H1 (cell line): Measurements from ENCODE around the gene PDCD10. TPM values are rescaled to one million over a fixed set of nuclear protein-coding genes. Genes with fewer than 3 reads are reported as not detected.

ENCODE experiments used
- CTCF ChIA-PET: fragments of 300-600 bp; sonication (Branson Sonifier 250); formaldehyde crosslinking; loops from one replicate; lab custom pipeline; 2021; ENCODE audit not compliant: partially characterized antibody; lab: Charles Lee
- POLR2A ChIA-PET: fragments of 300-600 bp; sonication (Branson Sonifier 250); formaldehyde crosslinking; loops from one replicate; lab custom pipeline; 2021; ENCODE audit warnings: inconsistent platforms; ENCODE audit not compliant: partially characterized antibody; lab: Charles Lee
- DNase-seq, 2 experiments: peaks; one replicate each; pipeline versions ENCODE4 v3.0.0 to v3.0.0-alpha.2; 2010 to 2022; ENCODE audit warnings: low spot score in 2 of 2, low read depth in 1 of 2, mixed read lengths in 1 of 2
- FAIRE-seq: peaks from 2 replicates; lab custom pipeline; 2011; peaks lifted over from hg19 to GRCh38; lab: Jason Lieb, UNC
- H2AFZ ChIP-seq: 2 replicates; pipeline ENCODE4 v1.8.1; 2012; ENCODE audit warnings: low read length, inconsistent platforms
- H2AK5ac ChIP-seq: 2 replicates; pipeline ENCODE4 v1.6.1; 2013; ENCODE audit warnings: low read depth, low read length
- H2BK120ac ChIP-seq: replicated peaks from 2 replicates; pipeline ENCODE3; 2013; ENCODE audit warnings: low read depth, low read length, inconsistent platforms
- H2BK12ac ChIP-seq: 2 replicates; pipeline ENCODE4 v1.6.1; 2013; ENCODE audit warnings: low read depth, low read length
- H2BK15ac ChIP-seq: 2 replicates; pipeline ENCODE4 v1.6.1; 2013; ENCODE audit warnings: low read length
- H2BK20ac ChIP-seq: 2 replicates; pipeline ENCODE4 v1.6.1; 2013; ENCODE audit warnings: low read length
- H2BK5ac ChIP-seq: 2 replicates; pipeline ENCODE4 v1.6.1; 2013; ENCODE audit warnings: low read depth, low read length
- H3K14ac ChIP-seq: 2 replicates; pipeline ENCODE4 v1.6.1; 2013; ENCODE audit warnings: inconsistent platforms; ENCODE audit not compliant: insufficient read length
- H3K18ac ChIP-seq: 2 replicates; pipeline ENCODE4 v1.6.1; 2013; ENCODE audit warnings: low read length; ENCODE audit errors: extremely low read depth
- H3K23ac ChIP-seq: 2 replicates; pipeline ENCODE4 v1.6.1; 2013; ENCODE audit warnings: inconsistent platforms; ENCODE audit not compliant: insufficient read length
- H3K23me2 ChIP-seq: 2 replicates; pipeline ENCODE4 v1.6.1; 2013; ENCODE audit warnings: low read depth, low read length
- H3K27ac ChIP-seq: 2 replicates; pipeline ENCODE4 v1.6.1; 2011; ENCODE audit warnings: low read depth, low read length, inconsistent platforms
- H3K27me3 ChIP-seq, 4 experiments: replicated peaks in 1 of 4; 1 replicate in 1 of 4; 2 replicates in 3 of 4; pipeline versions ENCODE4 v1.6.1 to v1.8.1; 2011 to 2013; ENCODE audit warnings: low read length in 3 of 4, mild to moderate bottlenecking in 3 of 4, inconsistent platforms in 2 of 4, mixed read lengths in 2 of 4, moderate library complexity in 1 of 4; ENCODE audit not compliant: control insufficient read depth in 3 of 4, insufficient read depth in 3 of 4; ENCODE audit errors: extremely low read depth in 1 of 4
- H3K36me3 ChIP-seq, 4 experiments: 2 replicates each; pipeline versions ENCODE4 v1.6.1 to v1.8.1; 2011 to 2013; ENCODE audit warnings: mild to moderate bottlenecking in 4 of 4, low read length in 3 of 4, moderate library complexity in 2 of 4, control low read depth in 1 of 4, inconsistent platforms in 1 of 4; ENCODE audit not compliant: insufficient read depth in 4 of 4, control insufficient read depth in 2 of 4
- H3K4ac ChIP-seq: replicated peaks from 2 replicates; pipeline ENCODE3; 2013; ENCODE audit warnings: low read length, low read depth, mixed read lengths, inconsistent platforms; ENCODE audit not compliant: insufficient read length
- H3K4me1 ChIP-seq, 4 experiments: replicated peaks in 1 of 4; 1 replicate in 1 of 4; 2 replicates in 3 of 4; pipeline versions ENCODE4 v1.6.1 to v1.8.1; 2011 to 2013; ENCODE audit warnings: low read length in 3 of 4, inconsistent platforms in 2 of 4, mixed read lengths in 1 of 4; ENCODE audit not compliant: insufficient read depth in 4 of 4, control insufficient read depth in 3 of 4
- H3K4me2 ChIP-seq, 2 experiments: 2 replicates each; pipeline versions ENCODE4 v1.6.1 to v1.8.1; 2011 to 2013; ENCODE audit warnings: low read depth in 2 of 2, low read length in 2 of 2, control low read depth in 1 of 2, inconsistent platforms in 1 of 2, mild to moderate bottlenecking in 1 of 2; ENCODE audit not compliant: insufficient read depth in 1 of 2
- H3K4me3 ChIP-seq, 4 experiments: fragments of 200-600, 300-600 bp in 1 of 4; sonication (generic), shearing (Covaris generic), sonication (Bioruptor Twin) in 1 of 4; 2 replicates each; pipeline versions ENCODE4 v1.5.1 to v1.8.1; 2011 to 2016; ENCODE audit warnings: low read length in 4 of 4, low read depth in 3 of 4, control low read depth in 2 of 4, inconsistent platforms in 2 of 4, mild to moderate bottlenecking in 2 of 4, mixed read lengths in 1 of 4, moderate library complexity in 1 of 4; ENCODE audit not compliant: insufficient read depth in 2 of 4; ENCODE audit errors: extremely low read depth in 1 of 4
- H3K56ac ChIP-seq: replicated peaks from 2 replicates; pipeline ENCODE3; 2013; ENCODE audit warnings: low read depth, mild to moderate bottlenecking, mixed read lengths, low read length, inconsistent platforms; ENCODE audit not compliant: insufficient read length
- H3K79me1 ChIP-seq: 2 replicates; pipeline ENCODE4 v1.6.1; 2013; ENCODE audit warnings: low read depth, low read length, control low read depth
- H3K79me2 ChIP-seq, 2 experiments: 2 replicates each; pipeline versions ENCODE4 v1.6.1 to v1.8.1; 2012 to 2013; ENCODE audit warnings: low read length in 2 of 2, mild to moderate bottlenecking in 2 of 2, inconsistent platforms in 1 of 2; ENCODE audit not compliant: insufficient read depth in 2 of 2, control insufficient read depth in 1 of 2
- H3K9ac ChIP-seq, 4 experiments: replicated peaks in 1 of 4; 1 replicate in 1 of 4; 2 replicates in 3 of 4; pipeline versions ENCODE4 v1.6.1 to v1.8.1; 2011 to 2013; ENCODE audit warnings: low read depth in 3 of 4, low read length in 3 of 4, control low read depth in 2 of 4, mild to moderate bottlenecking in 2 of 4, moderate library complexity in 2 of 4, inconsistent platforms in 1 of 4; ENCODE audit errors: extremely low read depth in 1 of 4
- H3K9me3 ChIP-seq, 2 experiments: 2 replicates each; pipeline versions ENCODE4 v1.6.1 to v1.8.1; 2012 to 2013; ENCODE audit warnings: mild to moderate bottlenecking in 2 of 2, moderate library complexity in 2 of 2, control low read depth in 1 of 2, inconsistent platforms in 1 of 2, low read depth in 1 of 2, low read length in 1 of 2, mixed read lengths in 1 of 2; ENCODE audit not compliant: insufficient read depth in 2 of 2
- H4K20me1 ChIP-seq, 2 experiments: replicated peaks in 1 of 2; 2 replicates each; pipeline versions ENCODE3 to v1.8.1; 2011 to 2013; ENCODE audit warnings: inconsistent platforms in 2 of 2, low read length in 2 of 2, mild to moderate bottlenecking in 1 of 2; ENCODE audit not compliant: insufficient read depth in 2 of 2, control insufficient read depth in 1 of 2
- H4K5ac ChIP-seq: 2 replicates; pipeline ENCODE4 v1.6.1; 2013; ENCODE audit warnings: low read length, low read depth, mixed read lengths, inconsistent platforms; ENCODE audit not compliant: insufficient read length
- H4K8ac ChIP-seq: 2 replicates; pipeline ENCODE4 v1.8.0; 2013; ENCODE audit warnings: mild to moderate bottlenecking, moderate library complexity, low read length, inconsistent platforms; ENCODE audit not compliant: insufficient read depth; ENCODE audit errors: extremely low read depth
- H4K91ac ChIP-seq: replicated peaks from 2 replicates; pipeline ENCODE3; 2013; ENCODE audit warnings: low read length, mixed read lengths, inconsistent platforms; ENCODE audit not compliant: insufficient read length
- EGR1 ChIP-seq: IDR thresholded peaks from 2 replicates; pipeline ENCODE4 v1.6.1; 2011; ENCODE audit warnings: low read depth, low read length, borderline replicate concordance
- MAFK ChIP-seq: IDR thresholded peaks from 2 replicates; pipeline ENCODE4 v1.6.1; 2012; ENCODE audit warnings: low read depth, mild to moderate bottlenecking, improper control_type of control experiment, low read length
- YY1 ChIP-seq: IDR thresholded peaks from 2 replicates; pipeline ENCODE4 v1.6.1; 2011; ENCODE audit warnings: low read depth, mild to moderate bottlenecking, low read length
- WGBS, 2 experiments: shearing (Covaris generic) in 1 of 2; methylation state at CpG; one replicate each; pipeline versions ENCODE4 v1.1.6 to v1.1.7; 2013 to 2015; ENCODE audit warnings: low lambda C conversion rate in 2 of 2, mixed read lengths in 2 of 2, inconsistent platforms in 1 of 2, low coverage in 1 of 2, missing lambda C conversion rate in 1 of 2; ENCODE audit not compliant: insufficient replicate concordance in 2 of 2, insufficient coverage in 1 of 2, insufficient read length in 1 of 2; ENCODE audit errors: extremely low coverage in 1 of 2, missing lambda C conversion rate in 1 of 2; 5-methylcytosine and 5-hydroxymethylcytosine counted together
- polyA plus RNA-seq, 7 experiments: library from polyadenylated mRNA; depleted of rRNA in 3 of 7; stranded (reverse) in 5 of 7; unstranded in 2 of 7; fragments of >200 nt in 5 of 7; fragments of 200-250 nt in 2 of 7; gene quantifications; 1 replicate in 5 of 7; 2 replicates in 1 of 7; 4 replicates in 1 of 7; pipeline versions ENCODE4 v1.2.1 to v1.2.3, GENCODE V29; 2011 to 2013; ENCODE audit warnings: missing spikeins in 2 of 7, mixed read lengths in 2 of 7
- total RNA-seq: library from RNA; stranded (reverse); fragmentation: NEBNext Ultra II Directional; extraction: Animal tissue kit (Norgen Biotek cat#: 25700); gene quantifications from 2 replicates; pipeline ENCODE4 v1.2.1, GENCODE V29; 2021
- TF ChIP-seq, protein P1 (sequence below): IDR thresholded peaks from 2 replicates; pipeline ENCODE4 v1.6.1; 2012; ENCODE audit warnings: inconsistent platforms

The PDCD10 gene
- total and polyA plus RNA-seq, 2 of the 8 experiments (the other 6 are each of a cell fraction or from before 2014, with no cell fraction given), result 52.0 to 76.6 TPM

DNA sequence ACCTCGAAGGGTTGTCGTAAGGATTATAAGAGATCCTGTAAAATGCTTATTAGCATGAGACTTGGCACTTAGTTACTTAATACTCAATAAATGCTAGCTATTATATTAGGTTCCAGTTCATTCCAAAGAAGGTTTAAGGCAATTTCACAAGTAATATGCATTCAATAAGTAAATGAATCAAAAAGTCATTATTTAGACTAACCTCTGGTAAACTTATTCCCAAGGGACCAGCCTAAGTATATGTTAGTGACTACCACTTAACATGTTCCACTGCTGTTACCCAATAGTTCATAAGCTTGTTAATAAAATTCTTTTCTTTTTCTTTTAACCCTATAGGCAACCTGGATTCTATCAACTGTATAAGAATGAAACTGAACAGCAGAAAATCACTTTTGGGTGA, 5.1 kb downstream of the PDCD10 start:
- Histone ChIP-seq H3K18ac (no peak overlapping the region), H3K9ac (no peak overlapping the region), H2BK20ac (no peak overlapping the region), H3K27me3 (no peaks in the 10 kb centered on the region), H3K79me1 (no peaks in the 10 kb centered on the region), H3K23me2 (no peaks in the 10 kb centered on the region), H3K79me2 (peaks cover 20 to 94% of the 10 kb centered on the region in 2 experiments), H2AK5ac (no peak overlapping the region), H2BK15ac (no peak overlapping the region), H3K9me3 (no peaks in the 10 kb centered on the region), H3K4me2 (no peak overlapping the region), H4K91ac (no peak overlapping the region), H3K56ac (no peak overlapping the region), H4K20me1 (peaks cover 14 to 19% of the 10 kb centered on the region in 2 experiments), H3K4me3 (no peak overlapping the region), H2BK5ac (no peak overlapping the region), H3K4me1 (peaks cover 0 to 11% (median 6%) of the 10 kb centered on the region in 4 experiments; a peak in 4 of 7 replicates), H3K36me3 (no peaks in the 10 kb centered on the region; a peak in 1 of 8 replicates), H4K5ac (no peak overlapping the region), H2BK12ac (no peak overlapping the region), H2AFZ (no peak overlapping the region), H3K14ac (no peak overlapping the region), H3K27ac (no peak overlapping the region), H2BK120ac (no peak overlapping the region), H3K23ac (no peak overlapping the region), H3K4ac (no peak overlapping the region), H4K8ac (no peak overlapping the region)
- CTCF ChIA-PET, result interaction anchor here (0.8 to 1.1 kb wide), 3 partner anchors 12 to 236 kb away, joined by 3 read pairs; no protein-coding TSS in a partner anchor
- 86% methylated on average over 2 of the region's 2 CpGs; no CpG with 5 or more reads in 1 of the 2 experiments for WGBS, 2 experiments
- TF ChIP-seq YY1 (no peak), MAFK (no peak), EGR1 (no peak)
- TF ChIP-seq, protein P1, sequence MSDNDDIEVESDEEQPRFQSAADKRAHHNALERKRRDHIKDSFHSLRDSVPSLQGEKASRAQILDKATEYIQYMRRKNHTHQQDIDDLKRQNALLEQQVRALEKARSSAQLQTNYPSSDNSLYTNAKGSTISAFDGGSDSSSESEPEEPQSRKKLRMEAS, result no peak
- DNase-seq (no peak), FAIRE-seq (no peak)
- POLR2A ChIA-PET, result no interaction called here
